ENCODE data around the gene PLEKHH3. TPM values are rescaled to one million over a fixed set of nuclear protein-coding genes. Genes with fewer than 3 reads are reported as not detected.
"Not testable (repeated sequence)": the region's sequence is repeated elsewhere in the genome, so short reads cannot be mapped to it uniquely, and the experiment has no call there.

Gene PLEKHH3
- total and polyA plus RNA-seq, 8 donors, result 22.5 to 55.5 (median 35.0) TPM

GRCh38 chr17:42632949-42633444 is 43.8 kb downstream of the PLEKHH3 start:
- H3K27ac ChIP-seq, result no peak overlapping the region
- no peak overlapping the region for H3K4me3 ChIP-seq
- no peak for TF ChIP-seq CTCF (IDR thresholded peaks at IDR 0.05)
- H3K27me3 ChIP-seq, result no peaks in the 10 kb centered on the region
- intact Hi-C loops (cut with DNase I), result no loop called here
- H3K36me3 ChIP-seq, result no peaks in the 10 kb centered on the region
- DNase-seq (no peak), ATAC-seq (no peak)
- peaks cover 0 to 9% of the 10 kb centered on the region in 2 donors for H3K4me1 ChIP-seq
- no peaks in the 10 kb centered on the region for H3K9me3 ChIP-seq

GRCh38 chr17:42629411-42630009 is 47.3 kb downstream of the PLEKHH3 start:
- intact Hi-C loops (cut with DNase I), result no loop called here
- no peaks in the 10 kb centered on the region for H3K36me3 ChIP-seq
- ATAC-seq, result no peak
- no peak for DNase-seq
- H3K4me3 ChIP-seq, result no peak overlapping the region
- H3K9me3 ChIP-seq, result no peaks in the 10 kb centered on the region
- H3K4me1 ChIP-seq, result peaks cover 0 to 9% of the 10 kb centered on the region in 2 donors
- no peak for TF ChIP-seq CTCF (IDR thresholded peaks at IDR 0.05)
- H3K27me3 ChIP-seq, result no peaks in the 10 kb centered on the region
- H3K27ac ChIP-seq, result peak overlapping the region in 1 of 2 donors; percentile 33

GRCh38 chr17:42627032-42627764 is 49.6 kb downstream of the PLEKHH3 start:
- H3K9me3 ChIP-seq; H3K27ac ChIP-seq; ATAC-seq; H3K27me3 ChIP-seq; H3K4me1 ChIP-seq; DNase-seq; H3K4me3 ChIP-seq; H3K36me3 ChIP-seq; intact Hi-C loops (cut with DNase I): not testable (repeated sequence)

- no peaks in the 10 kb centered on the region for H3K9me3 ChIP-seq
- no peaks in the 10 kb centered on the region for H3K27me3 ChIP-seq
- H3K27ac ChIP-seq, result no peak overlapping the region
- DNase-seq (no peak), ATAC-seq (peak; percentile 81)
- H3K4me1 ChIP-seq, result peaks cover 0 to 2% of the 10 kb centered on the region in 2 donors
- no peak overlapping the region for H3K4me3 ChIP-seq
- intact Hi-C loops (cut with DNase I), result no loop called here
- TF ChIP-seq CTCF (IDR thresholded peaks at IDR 0.05), result no peak
- no peaks in the 10 kb centered on the region for H3K36me3 ChIP-seq
Measured at GRCh38 chr17:42623732-42624596, 52.8 kb downstream of the PLEKHH3 start.

- H3K4me3 ChIP-seq, result no peak overlapping the region
- DNase-seq (no peak), ATAC-seq (no peak)
- H3K9me3 ChIP-seq, result no peaks in the 10 kb centered on the region
- H3K27me3 ChIP-seq, result no peaks in the 10 kb centered on the region
- intact Hi-C loops (cut with DNase I), result no loop called here
- no peak overlapping the region for H3K27ac ChIP-seq
- no peak for TF ChIP-seq CTCF (IDR thresholded peaks at IDR 0.05)
- no peaks in the 10 kb centered on the region for H3K4me1 ChIP-seq
- H3K36me3 ChIP-seq, result no peaks in the 10 kb centered on the region
Measured at GRCh38 chr17:42623271-42623670, 53.5 kb downstream of the PLEKHH3 start.

GRCh38 chr17:42621987-42622386 is 54.8 kb downstream of the PLEKHH3 start:
- ATAC-seq; H3K4me1 ChIP-seq; H3K4me3 ChIP-seq; H3K27ac ChIP-seq; H3K27me3 ChIP-seq; H3K9me3 ChIP-seq; intact Hi-C loops (cut with DNase I); H3K36me3 ChIP-seq; DNase-seq: not testable (repeated sequence)
